Thoracic aorta (tissue), 2 donors: ENCODE data around the gene POLA1. TPM values are rescaled to one million over a fixed set of nuclear protein-coding genes. Genes with fewer than 3 reads are reported as not detected.

Experiments
- ATAC-seq: fragments of 150-250 bp; one replicate; pipeline ENCODE4 v1.8.0; 2017; ENCODE audit warnings: low read depth; ENCODE audit not compliant: insufficient number of reproducible peaks, low FRiP score
- DNase-seq: peaks from one replicate; pipeline ENCODE4 v3.0.0-alpha.2; 2020; ENCODE audit warnings: low spot score
- H3K27ac ChIP-seq, 2 donors: fragments of 200-600 bp; sonication (generic); 1 replicate in 1 of 2; 2 replicates in 1 of 2; pipeline ENCODE4 v1.5.1; 2016; ENCODE audit warnings: mild to moderate bottlenecking in 2 of 2, moderate library complexity in 2 of 2
- H3K27me3 ChIP-seq: fragments of 200-600 bp; sonication (generic); replicated peaks from 2 replicates; pipeline ENCODE4 v1.6.0; 2016; ENCODE audit warnings: mild to moderate bottlenecking; ENCODE audit not compliant: insufficient read depth
- H3K36me3 ChIP-seq: fragments of 200-600 bp; sonication (generic); one replicate; pipeline ENCODE4 v1.5.1; 2016
- H3K4me1 ChIP-seq, 2 donors: fragments of 200-600 bp; sonication (generic); 1 replicate in 1 of 2; 2 replicates in 1 of 2; pipeline versions ENCODE4 v1.5.1 to v1.6.0; 2016; ENCODE audit warnings: low read depth in 2 of 2, mild to moderate bottlenecking in 1 of 2; ENCODE audit not compliant: control insufficient read depth in 1 of 2
- H3K4me3 ChIP-seq: fragments of 200-600 bp; sonication (generic); 2 replicates; pipeline ENCODE4 v1.5.1; 2016; ENCODE audit warnings: mild to moderate bottlenecking
- H3K9me3 ChIP-seq: fragments of 200-600 bp; sonication (generic); 2 replicates; pipeline ENCODE4 v1.5.1; 2016
- CTCF ChIP-seq: fragments of 200-600 bp; sonication (generic); IDR thresholded peaks from one replicate; pipeline ENCODE4 v1.5.1; 2019; ENCODE audit warnings: antibody characterized with exemption
- total RNA-seq, 2 donors: library from RNA; depleted of rRNA; stranded (reverse); fragments of >200 nt; gene quantifications; one replicate each; pipeline versions ENCODE4 v1.1.0 to v1.2.3, GENCODE V29; 2016

The POLA1 gene
- total RNA-seq, 2 donors from 2014 or later: 11.6 to 20.6 TPM

GRCh38 chrX:24838629-24839028, 144.9 kb downstream of the POLA1 start:
- no peak overlapping the region for H3K4me3 ChIP-seq
- H3K27ac ChIP-seq: no peak overlapping the region
- no peaks in the 10 kb centered on the region for H3K4me1 ChIP-seq
- no peaks in the 10 kb centered on the region for H3K9me3 ChIP-seq
- no peaks in the 10 kb centered on the region for H3K36me3 ChIP-seq
- no peak for ATAC-seq
- no peak for DNase-seq
- no peaks in the 10 kb centered on the region for H3K27me3 ChIP-seq
- peak; percentile 39 for TF ChIP-seq CTCF

- no peak for ATAC-seq
- no peaks in the 10 kb centered on the region for H3K9me3 ChIP-seq
- H3K4me1 ChIP-seq: no peaks in the 10 kb centered on the region
Measured at GRCh38 chrX:24839331-24839730, 145.6 kb downstream of the POLA1 start.

GRCh38 chrX:24842486-24842885, 148.8 kb downstream of the POLA1 start:
- Histone ChIP-seq H3K27me3 (no peaks in the 10 kb centered on the region), H3K4me1 (no peaks in the 10 kb centered on the region), H3K36me3 (no peaks in the 10 kb centered on the region), H3K27ac (no peak overlapping the region), H3K9me3 (no peaks in the 10 kb centered on the region), H3K4me3 (no peak overlapping the region)
- ATAC-seq (no peak), DNase-seq (no peak)
- no peak for TF ChIP-seq CTCF

More at GRCh38 chrX:24839331-24839730, 145.6 kb downstream of the POLA1 start:
- Histone ChIP-seq H3K27ac (no peak overlapping the region), H3K36me3 (no peaks in the 10 kb centered on the region), H3K4me3 (no peak overlapping the region), H3K27me3 (no peaks in the 10 kb centered on the region)
- TF ChIP-seq CTCF: no peak
- DNase-seq: no peak

GRCh38 chrX:24846550-24847150, 152.9 kb downstream of the POLA1 start:
- Histone ChIP-seq H3K9me3 (no peaks in the 10 kb centered on the region), H3K27ac (no peak overlapping the region), H3K27me3 (no peaks in the 10 kb centered on the region), H3K4me3 (no peak overlapping the region), H3K36me3 (no peaks in the 10 kb centered on the region), H3K4me1 (no peaks in the 10 kb centered on the region)
- ATAC-seq (no peak), DNase-seq (no peak)
- no peak for TF ChIP-seq CTCF

GRCh38 chrX:24851289-24851688, 157.6 kb downstream of the POLA1 start:
- ATAC-seq (no peak), DNase-seq (no peak)
- Histone ChIP-seq H3K27ac (no peak overlapping the region), H3K4me1 (no peaks in the 10 kb centered on the region), H3K9me3 (no peaks in the 10 kb centered on the region), H3K4me3 (no peak overlapping the region), H3K36me3 (no peaks in the 10 kb centered on the region), H3K27me3 (no peaks in the 10 kb centered on the region)
- no peak for TF ChIP-seq CTCF
